Stomach (tissue), 9 donors: ENCODE measurements around the gene ADAMTS12. TPM values are rescaled to one million over a fixed set of nuclear protein-coding genes. Genes with fewer than 3 reads are reported as not detected.

Experiments used
- DNase-seq, 2 donors: peaks; one replicate each; pipeline versions ENCODE4 v3.0.0 to v3.0.0-alpha.2; 2013 to 2019
- H3K27ac ChIP-seq, 5 donors: fragments of 200-600 bp in 4 of 5; sonication (generic) in 4 of 5; one replicate each; pipeline ENCODE4 v1.5.1; 2013 to 2019; ENCODE audit warnings: mild to moderate bottlenecking in 1 of 5, moderate library complexity in 1 of 5
- H3K27me3 ChIP-seq, 3 donors: fragments of 200-600 bp; sonication (generic); one replicate each; pipeline ENCODE4 v1.5.1; 2017 to 2019; ENCODE audit warnings: mixed run types in 1 of 3
- H3K36me3 ChIP-seq, 4 donors: fragments of 200-600 bp; sonication (generic); 1 replicate in 3 of 4; 2 replicates in 1 of 4; pipeline ENCODE4 v1.5.1; 2016 to 2019
- H3K4me1 ChIP-seq, 4 donors: fragments of 200-600 bp; sonication (generic); one replicate each; pipeline ENCODE4 v1.5.1; 2016 to 2019
- H3K4me3 ChIP-seq, 4 donors: fragments of 200-600 bp; sonication (generic) in 3 of 4; one replicate each; pipeline ENCODE4 v1.5.1; 2016 to 2019; ENCODE audit warnings: mild to moderate bottlenecking in 1 of 4
- H3K9me3 ChIP-seq, 4 donors: fragments of 200-600 bp; sonication (generic); one replicate each; pipeline ENCODE4 v1.5.1; 2016 to 2019
- EP300 ChIP-seq: sonication (generic); formaldehyde crosslinking; IDR thresholded peaks from one replicate; pipeline ENCODE4 v1.6.1; 2017; ENCODE audit warnings: antibody characterized with exemption
- POLR2A ChIP-seq, 4 donors: fragments of 450-650 bp; IDR thresholded peaks; one replicate each; pipeline ENCODE4 v1.6.1; 2016; ENCODE audit warnings: antibody characterized with exemption in 4 of 4, control low read depth in 2 of 4, mild to moderate bottlenecking in 1 of 4, moderate library complexity in 1 of 4
- POLR2AphosphoS5 ChIP-seq, 3 donors: sonication (generic); formaldehyde crosslinking; IDR thresholded peaks; one replicate each; pipeline ENCODE4 v1.6.1; 2016; ENCODE audit warnings: antibody characterized with exemption in 3 of 3
- WGBS, 5 donors: extraction: QIAGEN DNeasy Blood & Tissue Kit in 3 of 5; methylation state at CpG; one replicate each; pipeline versions ENCODE4 v1.1.5 to v1.1.7; 2013 to 2018; 5-methylcytosine and 5-hydroxymethylcytosine counted together
- intact Hi-C: fragments of 100-400 bp; cut with DNase I; formaldehyde crosslinking; loops from one replicate; pipeline ENCODE4 v1.15.1; 2023; ENCODE audit warnings: low total_unique reads
- polyA plus RNA-seq, 3 donors: library from polyadenylated mRNA; stranded (reverse); fragments of 200-250 nt; gene quantifications; one replicate each; pipeline ENCODE4 v1.2.3, GENCODE V29; 2013
- total RNA-seq, 5 donors: library from RNA; depleted of rRNA; stranded (reverse); fragments of >200 nt; gene quantifications; one replicate each; pipeline versions ENCODE4 v1.1.0 to v1.2.3, GENCODE V29; 2014 to 2016
- TF ChIP-seq, protein P1 (sequence below), 7 experiments: fragments of 450-650 bp in 4 of 7; fragments of 200-600 bp in 3 of 7; sonication (generic) in 3 of 7; IDR thresholded peaks; one replicate each; pipeline ENCODE4 v1.5.1; 2016 to 2019; ENCODE audit warnings: antibody characterized with exemption in 7 of 7, control low read depth in 2 of 7, mild to moderate bottlenecking in 1 of 7
- donor health status: healthy with polysubstance abuse.
- donor health status: Bipolar disorder and iron deficiency.
- donor health status: healthy.

Gene ADAMTS12
- total and polyA plus RNA-seq, 8 donors = 0.14 to 17.1 (median 0.62) TPM; not detected in 1

DNA sequence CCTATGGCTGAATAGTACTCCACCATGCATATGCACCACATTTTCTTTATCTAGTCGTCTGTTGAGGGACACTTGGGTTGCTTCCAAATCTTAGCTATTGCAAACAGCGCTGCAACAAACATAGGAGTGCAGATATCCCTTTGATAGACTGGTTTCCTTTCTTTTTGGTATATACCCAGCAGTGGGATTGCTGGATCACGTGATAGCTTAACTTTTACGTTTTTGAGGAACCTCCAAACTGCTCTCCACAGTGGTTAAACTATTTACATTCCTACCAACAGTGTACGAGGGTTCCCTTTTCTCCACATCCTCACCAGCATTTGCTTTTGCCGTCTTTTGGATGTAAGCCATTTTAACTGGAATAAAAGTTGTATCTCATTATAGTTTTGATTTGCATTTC, 308.5 kb downstream of the ADAMTS12 start:
- WGBS, 5 donors = 61 to 76% (median 67%) methylated on average over 6 of the region's 6 CpGs
- H3K27ac ChIP-seq = no peak overlapping the region
- no peak overlapping the region for H3K4me3 ChIP-seq
- no peaks in the 10 kb centered on the region for H3K36me3 ChIP-seq
- H3K27me3 ChIP-seq = no peaks in the 10 kb centered on the region
- H3K9me3 ChIP-seq = no peaks in the 10 kb centered on the region
- no peaks in the 10 kb centered on the region for H3K4me1 ChIP-seq
- no peak for TF ChIP-seq EP300
- TF ChIP-seq POLR2AphosphoS5 (IDR thresholded peaks at IDR 0.05) = no peak
- TF ChIP-seq, protein P1, sequence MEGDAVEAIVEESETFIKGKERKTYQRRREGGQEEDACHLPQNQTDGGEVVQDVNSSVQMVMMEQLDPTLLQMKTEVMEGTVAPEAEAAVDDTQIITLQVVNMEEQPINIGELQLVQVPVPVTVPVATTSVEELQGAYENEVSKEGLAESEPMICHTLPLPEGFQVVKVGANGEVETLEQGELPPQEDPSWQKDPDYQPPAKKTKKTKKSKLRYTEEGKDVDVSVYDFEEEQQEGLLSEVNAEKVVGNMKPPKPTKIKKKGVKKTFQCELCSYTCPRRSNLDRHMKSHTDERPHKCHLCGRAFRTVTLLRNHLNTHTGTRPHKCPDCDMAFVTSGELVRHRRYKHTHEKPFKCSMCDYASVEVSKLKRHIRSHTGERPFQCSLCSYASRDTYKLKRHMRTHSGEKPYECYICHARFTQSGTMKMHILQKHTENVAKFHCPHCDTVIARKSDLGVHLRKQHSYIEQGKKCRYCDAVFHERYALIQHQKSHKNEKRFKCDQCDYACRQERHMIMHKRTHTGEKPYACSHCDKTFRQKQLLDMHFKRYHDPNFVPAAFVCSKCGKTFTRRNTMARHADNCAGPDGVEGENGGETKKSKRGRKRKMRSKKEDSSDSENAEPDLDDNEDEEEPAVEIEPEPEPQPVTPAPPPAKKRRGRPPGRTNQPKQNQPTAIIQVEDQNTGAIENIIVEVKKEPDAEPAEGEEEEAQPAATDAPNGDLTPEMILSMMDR (IDR thresholded peaks at IDR 0.05) = no peak
- no peak for TF ChIP-seq POLR2A (IDR thresholded peaks at IDR 0.05)
- intact Hi-C loops = no loop called here
- no peak for DNase-seq

DNA sequence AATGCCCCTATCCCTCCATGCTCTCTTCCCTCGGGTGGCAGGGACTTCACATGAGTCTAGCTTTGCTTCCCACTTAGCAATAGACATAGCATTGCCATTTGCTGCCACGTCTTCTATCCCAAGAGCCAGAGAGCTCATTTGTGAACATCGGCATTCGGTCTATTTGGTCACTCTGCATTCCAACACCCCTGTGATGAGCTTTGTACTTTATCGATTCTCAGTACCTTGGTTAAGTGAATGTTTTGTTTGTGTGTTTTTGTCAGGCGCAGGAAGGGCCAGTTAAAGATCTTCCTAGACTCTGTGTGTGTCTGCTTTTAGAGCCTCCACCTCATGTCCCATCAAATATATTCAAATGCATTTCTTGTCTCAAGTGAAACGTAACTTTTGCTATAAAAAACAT, 309.4 kb downstream of the ADAMTS12 start:
- intact Hi-C loops = no loop called here
- Histone ChIP-seq H3K9me3 (no peaks in the 10 kb centered on the region), H3K27me3 (no peaks in the 10 kb centered on the region), H3K36me3 (no peaks in the 10 kb centered on the region), H3K27ac (no peak overlapping the region), H3K4me3 (no peak overlapping the region), H3K4me1 (no peaks in the 10 kb centered on the region)
- no peak for DNase-seq
- TF ChIP-seq POLR2A (IDR thresholded peaks at IDR 0.05) (no peak), POLR2AphosphoS5 (IDR thresholded peaks at IDR 0.05) (no peak), EP300 (no peak)
- TF ChIP-seq, protein P1 (IDR thresholded peaks at IDR 0.05) = no peak
- 61 to 79% (median 72%) methylated on average over 7 of the region's 7 CpGs for WGBS, 5 donors

DNA sequence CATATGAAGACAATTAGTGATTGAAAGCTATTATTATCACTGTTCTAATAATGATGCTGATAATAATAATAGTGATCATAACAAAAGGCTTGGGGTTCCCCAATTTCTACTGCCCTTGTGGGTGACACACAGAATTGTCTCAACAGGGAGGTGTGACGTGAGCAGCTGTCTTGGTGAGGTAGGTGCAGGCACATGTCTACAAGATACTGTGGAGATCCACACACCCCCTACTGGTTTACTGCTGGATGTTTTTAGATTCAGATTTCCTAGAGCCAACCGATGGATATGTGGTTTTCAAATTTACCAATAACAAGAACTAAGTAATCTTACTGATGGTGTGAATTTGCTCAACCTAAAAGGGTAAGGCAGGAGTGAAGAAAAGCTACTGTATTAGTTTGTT, 312.0 kb downstream of the ADAMTS12 start:
- Histone ChIP-seq H3K4me3 (no peak overlapping the region), H3K36me3 (peaks cover 0 to 11% (median 0%) of the 10 kb centered on the region in 4 donors), H3K4me1 (no peaks in the 10 kb centered on the region), H3K27ac (no peak overlapping the region), H3K9me3 (no peaks in the 10 kb centered on the region), H3K27me3 (no peaks in the 10 kb centered on the region)
- TF ChIP-seq, protein P1 (IDR thresholded peaks at IDR 0.05) = no peak
- TF ChIP-seq POLR2A (IDR thresholded peaks at IDR 0.05) (no peak), EP300 (no peak), POLR2AphosphoS5 (IDR thresholded peaks at IDR 0.05) (no peak)
- no peak for DNase-seq
- intact Hi-C loops = no loop called here
- 69 to 91% (median 75%) methylated on average over 2 of the region's 2 CpGs for WGBS, 5 donors

DNA sequence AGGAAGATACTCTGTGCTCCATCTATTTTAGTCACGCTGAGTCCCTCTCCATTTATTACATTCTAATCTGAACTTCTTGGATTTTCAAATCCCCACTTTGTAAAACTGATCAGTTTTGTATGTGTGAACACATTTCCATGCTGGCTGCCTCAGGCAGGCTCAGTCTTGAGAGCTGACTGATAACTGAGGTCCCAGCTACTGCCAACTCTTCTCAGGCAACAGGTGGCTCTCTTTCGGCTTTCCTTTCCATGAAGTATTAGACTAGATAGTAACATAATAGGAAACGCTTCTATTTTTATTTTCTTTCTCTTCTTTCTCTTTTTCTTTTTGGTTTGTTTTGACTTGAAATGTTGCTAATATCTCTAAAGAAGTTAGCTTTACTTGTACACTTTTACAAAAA, 312.6 kb downstream of the ADAMTS12 start:
- no peak for DNase-seq
- TF ChIP-seq EP300 = no peak
- TF ChIP-seq, protein P1 (IDR thresholded peaks at IDR 0.05) = no peak
- TF ChIP-seq POLR2AphosphoS5 (IDR thresholded peaks at IDR 0.05) = no peak
- TF ChIP-seq POLR2A (IDR thresholded peaks at IDR 0.05) = no peak
- no peak overlapping the region for H3K4me3 ChIP-seq
- H3K36me3 ChIP-seq = peaks cover 0 to 11% (median 0%) of the 10 kb centered on the region in 4 donors
- H3K4me1 ChIP-seq = no peaks in the 10 kb centered on the region
- no peaks in the 10 kb centered on the region for H3K27me3 ChIP-seq
- no peak overlapping the region for H3K27ac ChIP-seq
- intact Hi-C loops = no loop called here
- no peaks in the 10 kb centered on the region for H3K9me3 ChIP-seq
- 47 to 82% (median 64%) methylated on average over 3 of the region's 3 CpGs for WGBS, 5 donors
